ENCODE data around the gene RTN4RL1.

- no peak for TF ChIP-seq CTCF (IDR thresholded peaks at IDR 0.05)
- TF ChIP-seq POLR2AphosphoS5 (IDR thresholded peaks at IDR 0.05) = no peak
- no peak for TF ChIP-seq POLR2A (IDR thresholded peaks at IDR 0.05)
Measured at GRCh38 chr17:2074919-2075318, 49.8 kb upstream of the RTN4RL1 start.
